ENCODE results near the gene AP3D1.
"Not testable (repeated sequence)": the region's sequence is repeated elsewhere in the genome, so short reads cannot be mapped to it uniquely, and the experiment has no call there.

Gene AP3D1

GRCh38 chr19:2154587-2155075 is 3.3 kb upstream of the AP3D1 start:
- DNase-seq (ENCODE audit: low read depth in 2 of 3, low spot score in 1 of 3): no peak

- no peak for DNase-seq (ENCODE audit: low read depth in 2 of 3, low spot score in 1 of 3)
Observed at GRCh38 chr19:2150794-2151338, 500 bp downstream of the AP3D1 start.

- no peak for DNase-seq (ENCODE audit: low read depth in 2 of 3, low spot score in 1 of 3)
Observed at GRCh38 chr19:2149980-2150793, 1.2 kb downstream of the AP3D1 start.

- DNase-seq (ENCODE audit: low read depth in 2 of 3, low spot score in 1 of 3): no peak
Observed at GRCh38 chr19:2148482-2149135, 2.8 kb downstream of the AP3D1 start.

GRCh38 chr19:2145831-2146241 is 5.5 kb downstream of the AP3D1 start:
- DNase-seq (ENCODE audit: low read depth in 2 of 3, low spot score in 1 of 3): no peak

- DNase-seq (ENCODE audit: low read depth in 2 of 3, low spot score in 1 of 3): no peak
Observed at GRCh38 chr19:2144190-2144589, 7.2 kb downstream of the AP3D1 start.

- no peak for DNase-seq (ENCODE audit: low read depth in 2 of 3, low spot score in 1 of 3)
Observed at GRCh38 chr19:2142173-2142829, 9.1 kb downstream of the AP3D1 start.

GRCh38 chr19:2140138-2140569 is 11.2 kb downstream of the AP3D1 start:
- no peak for DNase-seq (ENCODE audit: low read depth in 2 of 3, low spot score in 1 of 3)

GRCh38 chr19:2139385-2140137 is 11.8 kb downstream of the AP3D1 start:
- no peak for DNase-seq (ENCODE audit: low read depth in 2 of 3, low spot score in 1 of 3)

GRCh38 chr19:2138061-2138728 is 13.2 kb downstream of the AP3D1 start:
- no peak for DNase-seq (ENCODE audit: low read depth in 2 of 3, low spot score in 1 of 3)

GRCh38 chr19:2136796-2137195 is 14.6 kb downstream of the AP3D1 start:
- no peak for DNase-seq (ENCODE audit: low read depth in 2 of 3, low spot score in 1 of 3)

- DNase-seq (ENCODE audit: low read depth in 2 of 3, low spot score in 1 of 3): no peak
Observed at GRCh38 chr19:2135474-2136402, 15.6 kb downstream of the AP3D1 start.

- no peak for DNase-seq (ENCODE audit: low read depth in 2 of 3, low spot score in 1 of 3)
Observed at GRCh38 chr19:2132731-2133490, 18.5 kb downstream of the AP3D1 start.

- no peak for DNase-seq (ENCODE audit: low read depth in 2 of 3, low spot score in 1 of 3)
Observed at GRCh38 chr19:2132191-2132590, 19.2 kb downstream of the AP3D1 start.

- not testable (repeated sequence) for DNase-seq (ENCODE audit: low read depth in 2 of 3, low spot score in 1 of 3)
Observed at GRCh38 chr19:2131012-2131975, 20.1 kb downstream of the AP3D1 start.

GRCh38 chr19:2129892-2130770 is 21.2 kb downstream of the AP3D1 start:
- DNase-seq (ENCODE audit: low read depth in 2 of 3, low spot score in 1 of 3): no peak
